ENCODE results near the gene MAN1C1.

MAN1C1 gene

DNA sequence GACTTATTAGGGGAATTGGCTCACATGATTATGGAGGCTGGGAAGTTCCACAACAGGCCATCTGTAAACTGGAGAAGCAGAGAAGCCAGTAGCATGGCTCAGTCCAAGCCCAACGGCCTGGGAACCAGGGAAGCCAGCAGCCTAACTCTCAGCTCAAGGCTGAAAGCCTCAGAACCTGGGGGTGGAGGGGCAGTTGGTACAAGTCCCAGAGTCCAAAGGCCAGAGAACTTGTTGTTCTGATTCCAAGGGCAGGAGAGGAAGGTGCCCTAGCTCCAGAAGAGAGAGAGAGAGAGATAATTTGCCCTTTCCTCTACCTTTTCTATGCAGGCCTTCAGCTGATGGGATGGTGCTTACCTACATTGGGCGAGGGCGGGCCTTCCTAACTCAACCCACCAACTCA, 55.3 kb downstream of the MAN1C1 start:
- no peaks in the 10 kb centered on the region for H3K36me3 ChIP-seq (ENCODE audit: control insufficient read depth, insufficient read depth, low read length)
- no peaks in the 10 kb centered on the region for H3K9me3 ChIP-seq (ENCODE audit: control insufficient read depth, low read length)
- peaks cover 6% of the 10 kb centered on the region for H3K79me2 ChIP-seq
- H3K9ac ChIP-seq: no peak overlapping the region
- H3K27ac ChIP-seq: no peak overlapping the region
- no peaks in the 10 kb centered on the region for H3K27me3 ChIP-seq (ENCODE audit: control insufficient read depth, insufficient read depth, low read length)
- H3K4me1 ChIP-seq: no peaks in the 10 kb centered on the region
- TF ChIP-seq CTCF (IDR thresholded peaks at IDR 0.05): no peak
- H3K4me3 ChIP-seq (ENCODE audit: low read depth, low read length): no peak overlapping the region
- no peak overlapping the region for H3K4me2 ChIP-seq (ENCODE audit: low read length)
- H2AFZ ChIP-seq: no peak overlapping the region

DNA sequence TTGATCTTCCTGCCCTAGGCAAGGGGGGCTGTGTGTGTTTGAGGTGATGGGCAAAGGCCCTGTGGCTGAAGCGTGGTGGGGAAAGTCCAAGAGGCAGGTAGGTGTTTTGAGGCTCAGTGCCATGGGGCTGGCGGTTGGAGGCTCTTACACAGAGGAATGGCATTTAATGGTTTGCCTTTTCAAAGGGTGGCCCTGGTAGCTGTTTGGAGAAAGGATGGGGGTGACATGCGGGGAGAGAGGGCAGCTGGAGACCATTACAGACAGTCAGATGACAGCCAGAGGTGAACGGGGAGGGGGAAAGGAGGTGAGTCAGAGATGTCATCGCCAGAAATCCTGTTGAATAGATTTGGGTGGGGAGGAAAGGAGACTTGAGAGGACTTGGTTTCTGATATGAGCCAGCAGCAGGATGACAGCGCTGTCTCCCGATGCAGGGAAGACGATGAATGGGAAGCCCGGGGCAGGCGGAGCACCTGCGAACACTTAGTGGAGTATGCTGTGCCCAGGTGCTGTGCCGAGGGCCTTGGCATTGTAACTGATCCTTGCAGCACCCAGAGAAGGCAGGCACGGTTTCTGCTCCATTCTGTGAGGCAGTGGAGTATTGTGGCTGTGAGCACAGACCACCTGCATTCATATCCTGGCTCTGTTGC, 56.3 kb downstream of the MAN1C1 start:
- no peaks in the 10 kb centered on the region for H3K27me3 ChIP-seq (ENCODE audit: control insufficient read depth, insufficient read depth, low read length)
- TF ChIP-seq CTCF (IDR thresholded peaks at IDR 0.05): no peak
- no peak overlapping the region for H2AFZ ChIP-seq
- H3K9me3 ChIP-seq (ENCODE audit: control insufficient read depth, low read length): no peaks in the 10 kb centered on the region
- no peak overlapping the region for H3K27ac ChIP-seq
- no peak overlapping the region for H3K4me3 ChIP-seq (ENCODE audit: low read depth, low read length)
- H3K4me2 ChIP-seq (ENCODE audit: low read length): no peak overlapping the region
- H3K36me3 ChIP-seq (ENCODE audit: control insufficient read depth, insufficient read depth, low read length): no peaks in the 10 kb centered on the region
- no peaks in the 10 kb centered on the region for H3K4me1 ChIP-seq
- no peak overlapping the region for H3K9ac ChIP-seq
- peaks cover 6% of the 10 kb centered on the region for H3K79me2 ChIP-seq

- H2AFZ ChIP-seq: no peak overlapping the region
- peaks cover 6% of the 10 kb centered on the region for H3K79me2 ChIP-seq
- H3K4me3 ChIP-seq (ENCODE audit: low read depth, low read length): no peak overlapping the region
- TF ChIP-seq CTCF (IDR thresholded peaks at IDR 0.05): no peak
- H3K9ac ChIP-seq: no peak overlapping the region
- H3K36me3 ChIP-seq (ENCODE audit: control insufficient read depth, insufficient read depth, low read length): no peaks in the 10 kb centered on the region
- no peak overlapping the region for H3K4me2 ChIP-seq (ENCODE audit: low read length)
- no peaks in the 10 kb centered on the region for H3K4me1 ChIP-seq
- H3K9me3 ChIP-seq (ENCODE audit: control insufficient read depth, low read length): no peaks in the 10 kb centered on the region
- no peak overlapping the region for H3K27ac ChIP-seq
- no peaks in the 10 kb centered on the region for H3K27me3 ChIP-seq (ENCODE audit: control insufficient read depth, insufficient read depth, low read length)
Measured at GRCh38 chr1:25673456-25673855, 56.9 kb downstream of the MAN1C1 start.

DNA sequence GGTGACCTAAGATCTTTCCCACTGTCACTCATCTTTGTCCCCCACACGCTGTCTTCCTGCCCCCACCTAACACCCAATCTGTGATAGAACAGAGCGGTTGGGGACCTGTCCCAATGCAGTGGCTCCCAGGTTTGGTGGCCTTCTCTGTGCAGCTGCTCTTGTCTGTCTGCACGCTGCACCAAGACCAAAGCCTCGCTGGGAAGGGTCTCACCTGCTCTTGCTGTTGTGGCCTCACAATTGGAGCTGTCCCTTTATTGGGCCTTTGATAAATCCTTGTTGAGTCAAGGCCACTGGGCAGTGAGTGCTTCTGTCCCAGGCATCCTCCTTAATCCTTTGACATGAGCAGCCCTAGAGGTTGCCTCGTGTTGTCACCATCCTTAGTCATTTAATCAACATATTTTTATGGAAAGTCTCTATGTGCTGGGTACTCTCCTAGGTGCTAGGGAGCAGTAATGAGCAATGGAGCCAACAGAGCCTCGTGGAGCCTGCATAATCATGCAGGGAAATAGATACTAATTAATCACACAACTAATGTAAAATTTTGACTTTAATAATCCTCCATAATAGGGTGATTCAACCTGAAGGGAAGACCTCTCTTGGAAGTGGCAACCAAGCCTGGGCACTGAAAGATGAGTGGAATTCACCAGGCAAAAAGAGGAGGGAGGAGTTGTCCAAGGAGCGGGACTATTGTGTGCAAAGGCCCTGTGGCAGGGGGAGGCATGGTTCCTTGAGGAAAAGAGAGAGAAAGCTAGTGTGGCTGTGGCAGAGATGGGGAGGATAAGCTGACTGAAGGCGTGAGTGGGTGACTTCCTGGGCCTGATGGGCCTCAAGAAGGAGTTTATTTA, 57.6 kb downstream of the MAN1C1 start:
- Histone ChIP-seq H3K27ac (no peak overlapping the region), H3K79me2 (peaks cover 6% of the 10 kb centered on the region), H3K36me3 (ENCODE audit: control insufficient read depth, insufficient read depth, low read length) (no peaks in the 10 kb centered on the region), H3K9ac (no peak overlapping the region), H2AFZ (no peak overlapping the region), H3K4me2 (ENCODE audit: low read length) (no peak overlapping the region), H3K9me3 (ENCODE audit: control insufficient read depth, low read length) (no peaks in the 10 kb centered on the region), H3K4me3 (ENCODE audit: low read depth, low read length) (no peak overlapping the region), H3K4me1 (no peaks in the 10 kb centered on the region), H3K27me3 (ENCODE audit: control insufficient read depth, insufficient read depth, low read length) (no peaks in the 10 kb centered on the region)
- TF ChIP-seq CTCF (IDR thresholded peaks at IDR 0.05): no peak

DNA sequence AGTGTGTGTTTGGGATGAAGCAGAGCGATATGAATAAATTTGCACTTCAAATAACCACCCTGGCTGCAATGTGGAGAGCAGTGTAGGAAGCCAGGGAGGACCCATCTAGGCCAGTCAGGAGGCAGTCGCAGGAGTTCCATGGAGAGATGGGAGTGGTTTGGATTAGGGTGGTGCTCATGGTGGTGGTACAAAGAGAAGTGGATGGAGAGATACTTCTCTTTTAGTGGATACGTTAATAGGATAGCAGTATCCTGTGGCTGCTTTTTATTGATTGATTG, 58.2 kb downstream of the MAN1C1 start:
- no peaks in the 10 kb centered on the region for H3K4me1 ChIP-seq
- TF ChIP-seq CTCF (IDR thresholded peaks at IDR 0.05): no peak

More for the DNA sequence above, 58.2 kb downstream of the MAN1C1 start:
- no peaks in the 10 kb centered on the region for H3K27me3 ChIP-seq (ENCODE audit: control insufficient read depth, insufficient read depth, low read length)
- H2AFZ ChIP-seq: no peak overlapping the region
- no peak overlapping the region for H3K4me3 ChIP-seq (ENCODE audit: low read depth, low read length)
- H3K9ac ChIP-seq: no peak overlapping the region
- peaks cover 6% of the 10 kb centered on the region for H3K79me2 ChIP-seq
- H3K27ac ChIP-seq: no peak overlapping the region
- no peaks in the 10 kb centered on the region for H3K9me3 ChIP-seq (ENCODE audit: control insufficient read depth, low read length)
- no peak overlapping the region for H3K4me2 ChIP-seq (ENCODE audit: low read length)
- no peaks in the 10 kb centered on the region for H3K36me3 ChIP-seq (ENCODE audit: control insufficient read depth, insufficient read depth, low read length)

Data from parathyroid adenoma (tissue), 2 donors.